Fibroblast of lung (primary cell): ENCODE measurements around the gene CCDC50.

Experiments
- EZH2 ChIP-seq: IDR thresholded peaks from 2 replicates; pipeline ENCODE4 v1.5.1; 2012; ENCODE audit warnings: low read length, control low read depth, mild to moderate bottlenecking; ENCODE audit errors: missing control alignments
- TF ChIP-seq, protein P1 (sequence below), 2 donors: IDR thresholded peaks in 1 of 2; conservative IDR thresholded peaks in 1 of 2; 1 replicate in 1 of 2; 2 replicates in 1 of 2; pipeline ENCODE4 v1.5.1; 2011 to 2012; ENCODE audit warnings: low read length in 2 of 2, control low read depth in 1 of 2, inconsistent platforms in 1 of 2, low read depth in 1 of 2, mild to moderate bottlenecking in 1 of 2

GRCh38 chr3:191372122-191372521 is 42.9 kb downstream of the CCDC50 start:
- TF ChIP-seq, protein P1, sequence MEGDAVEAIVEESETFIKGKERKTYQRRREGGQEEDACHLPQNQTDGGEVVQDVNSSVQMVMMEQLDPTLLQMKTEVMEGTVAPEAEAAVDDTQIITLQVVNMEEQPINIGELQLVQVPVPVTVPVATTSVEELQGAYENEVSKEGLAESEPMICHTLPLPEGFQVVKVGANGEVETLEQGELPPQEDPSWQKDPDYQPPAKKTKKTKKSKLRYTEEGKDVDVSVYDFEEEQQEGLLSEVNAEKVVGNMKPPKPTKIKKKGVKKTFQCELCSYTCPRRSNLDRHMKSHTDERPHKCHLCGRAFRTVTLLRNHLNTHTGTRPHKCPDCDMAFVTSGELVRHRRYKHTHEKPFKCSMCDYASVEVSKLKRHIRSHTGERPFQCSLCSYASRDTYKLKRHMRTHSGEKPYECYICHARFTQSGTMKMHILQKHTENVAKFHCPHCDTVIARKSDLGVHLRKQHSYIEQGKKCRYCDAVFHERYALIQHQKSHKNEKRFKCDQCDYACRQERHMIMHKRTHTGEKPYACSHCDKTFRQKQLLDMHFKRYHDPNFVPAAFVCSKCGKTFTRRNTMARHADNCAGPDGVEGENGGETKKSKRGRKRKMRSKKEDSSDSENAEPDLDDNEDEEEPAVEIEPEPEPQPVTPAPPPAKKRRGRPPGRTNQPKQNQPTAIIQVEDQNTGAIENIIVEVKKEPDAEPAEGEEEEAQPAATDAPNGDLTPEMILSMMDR (conservative IDR thresholded peaks at IDR 0.05 in 1 of 2, IDR thresholded peaks at IDR 0.05 in 1 of 2; ENCODE audit: low read depth in 1 of 2, low read length in 2 of 2): no peak
- no peak for TF ChIP-seq EZH2
